Prostate gland (tissue), 2 donors: ENCODE data around the gene GSE1. TPM values are rescaled to one million over a fixed set of nuclear protein-coding genes. Genes with fewer than 3 reads are reported as not detected.

Experiments
- DNase-seq: peaks from one replicate; pipeline ENCODE4 v3.0.0-alpha.2; 2019; ENCODE audit warnings: low spot score
- H3K27ac ChIP-seq, 2 donors: fragments of 200-600 bp; sonication (generic); 2 replicates each; pipeline ENCODE4 v1.5.1; 2017 to 2019
- H3K27me3 ChIP-seq: fragments of 200-600 bp; sonication (generic); replicated peaks from 2 replicates; pipeline ENCODE4 v1.5.1; 2019; ENCODE audit not compliant: insufficient read depth
- H3K36me3 ChIP-seq, 2 donors: fragments of 200-600 bp; sonication (generic); 1 replicate in 1 of 2; 2 replicates in 1 of 2; pipeline versions ENCODE4 v1.5.1 to v1.8.1; 2017 to 2019
- H3K4me1 ChIP-seq: fragments of 200-600 bp; sonication (generic); replicated peaks from 2 replicates; pipeline ENCODE4 v1.5.1; 2019
- H3K4me3 ChIP-seq, 2 donors: fragments of 200-600 bp; sonication (generic); 2 replicates each; pipeline ENCODE4 v1.5.1; 2017 to 2019
- H3K9me3 ChIP-seq: fragments of 200-600 bp; sonication (generic); 2 replicates; pipeline ENCODE4 v1.5.1; 2017
- CTCF ChIP-seq, 4 experiments: fragments of 200-600 bp in 2 of 4; fragments of 450-650 bp in 2 of 4; sonication (generic) in 2 of 4; IDR thresholded peaks; 1 replicate in 3 of 4; 2 replicates in 1 of 4; pipeline ENCODE4 v1.5.1; 2016 to 2019; ENCODE audit warnings: antibody characterized with exemption in 4 of 4, mild to moderate bottlenecking in 2 of 4, moderate library complexity in 2 of 4
- POLR2A ChIP-seq: fragments of 450-650 bp; IDR thresholded peaks from one replicate; pipeline ENCODE4 v1.6.1; 2016; ENCODE audit warnings: antibody characterized with exemption, mild to moderate bottlenecking
- POLR2AphosphoS5 ChIP-seq: sonication (generic); formaldehyde crosslinking; IDR thresholded peaks from one replicate; pipeline ENCODE4 v1.6.1; 2017; ENCODE audit warnings: antibody characterized with exemption
- WGBS: methylation state at CpG from one replicate; pipeline ENCODE4 v1.1.5; 2018; 5-methylcytosine and 5-hydroxymethylcytosine counted together
- intact Hi-C: fragments of 100-400 bp; cut with DNase I; formaldehyde crosslinking; loops from one replicate; pipeline ENCODE4 v1.14.2; 2022
- small RNA-seq, 2 donors: library from RNA; depleted of rRNA; stranded (forward); fragments of <200 nt; gene quantifications; one replicate each; pipeline ENCODE3, GENCODE V24; 2016
- total RNA-seq, 2 donors: library from RNA; depleted of rRNA; stranded (reverse); fragments of >200 nt; gene quantifications; one replicate each; pipeline ENCODE4 v1.1.0, GENCODE V29; 2016

The GSE1 gene
- total RNA-seq, 2 donors from 2014 or later, result 41.4 to 146 TPM

GRCh38 chr16:85722128-85722893 is 109.2 kb downstream of the GSE1 start:
- no peak for DNase-seq
- no peak overlapping the region for H3K27ac ChIP-seq
- H3K36me3 ChIP-seq, result no peaks in the 10 kb centered on the region
- no peak for TF ChIP-seq POLR2AphosphoS5
- no peak for TF ChIP-seq CTCF (IDR thresholded peaks at IDR 0.05)
- no peak for TF ChIP-seq POLR2A
- no peak overlapping the region for H3K4me3 ChIP-seq
- no peaks in the 10 kb centered on the region for H3K27me3 ChIP-seq
- no peaks in the 10 kb centered on the region for H3K4me1 ChIP-seq
- WGBS, result 82% methylated on average over 15 of the region's 20 CpGs
- intact Hi-C loops, result no loop called here
- H3K9me3 ChIP-seq, result no peaks in the 10 kb centered on the region

GRCh38 chr16:85724126-85724879 is 111.2 kb downstream of the GSE1 start:
- Histone ChIP-seq H3K4me1 (no peaks in the 10 kb centered on the region), H3K27me3 (no peaks in the 10 kb centered on the region), H3K9me3 (no peaks in the 10 kb centered on the region), H3K27ac (no peak overlapping the region), H3K36me3 (no peaks in the 10 kb centered on the region), H3K4me3 (no peak overlapping the region)
- no peak for DNase-seq
- intact Hi-C loops, result no loop called here
- WGBS, result 81% methylated on average over 20 of the region's 20 CpGs
- no peak for TF ChIP-seq POLR2AphosphoS5
- no peak for TF ChIP-seq POLR2A
- no peak for TF ChIP-seq CTCF (IDR thresholded peaks at IDR 0.05)

GRCh38 chr16:85724936-85725335 is 111.8 kb downstream of the GSE1 start:
- WGBS, result 78% methylated on average over 12 of the region's 12 CpGs

More at GRCh38 chr16:85724936-85725335, 111.8 kb downstream of the GSE1 start:
- Histone ChIP-seq H3K4me1 (no peaks in the 10 kb centered on the region), H3K9me3 (no peaks in the 10 kb centered on the region), H3K27me3 (no peaks in the 10 kb centered on the region), H3K4me3 (no peak overlapping the region), H3K36me3 (no peaks in the 10 kb centered on the region), H3K27ac (no peak overlapping the region)
- TF ChIP-seq CTCF (IDR thresholded peaks at IDR 0.05) (no peak), POLR2A (no peak), POLR2AphosphoS5 (no peak)
- no peak for DNase-seq
- intact Hi-C loops, result no loop called here

Small RNA genes lying within 50 kb of the gene (small RNA-seq; reads per million reads assigned to genes)
- 0 reads per million in 2 donors for gene RN7SL381P

Other genes with a start within 250 kb of the GSE1 start
- 1 to 10 TPM; 4.5 to 6.2 TPM for gene GINS2, start 75.6 kb downstream of the GSE1 start, total RNA-seq
- 10 to 100 TPM; 17.4 to 19.3 TPM for gene C16orf74, start 137.8 kb downstream of the GSE1 start, total RNA-seq
- 10 to 100 TPM; 30.2 to 38.8 TPM for gene EMC8, start 186.2 kb downstream of the GSE1 start, total RNA-seq
- 100 to 1,000 TPM; 345 to 562 TPM for gene COX4I1, start 186.4 kb downstream of the GSE1 start, total RNA-seq